Measurements from ENCODE around the gene MSRB1. TPM values are rescaled to one million over a fixed set of nuclear protein-coding genes. Genes with fewer than 3 reads are reported as not detected.
"Not testable (repeated sequence)": the region's sequence is repeated elsewhere in the genome, so short reads cannot be mapped to it uniquely, and the experiment has no call there.

Gene MSRB1
- total RNA-seq, 1 donor from 2014 or later = 28.8 TPM

DNA sequence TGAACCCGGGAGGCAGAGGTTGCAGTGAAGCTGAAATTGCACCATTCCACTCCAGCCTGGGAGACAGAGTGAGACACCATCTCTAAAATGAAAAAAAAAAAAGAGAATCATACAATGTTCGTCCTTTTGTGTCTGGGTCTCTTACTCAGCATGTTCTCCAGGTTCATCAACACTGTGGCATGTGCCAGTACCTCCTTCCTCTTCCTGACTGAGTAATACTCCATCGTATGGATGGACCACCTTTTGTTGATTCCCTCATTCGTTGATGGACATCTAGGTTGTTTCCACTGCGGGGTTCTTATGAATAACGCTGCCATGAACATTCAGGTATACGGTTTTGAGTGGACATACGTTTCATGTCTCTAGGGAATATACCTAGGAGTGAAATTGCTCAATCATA is 20.6 kb downstream of the MSRB1 start:
- DNase-seq = no peak
- H3K27me3 ChIP-seq = peaks cover 64% of the 10 kb centered on the region
- intact Hi-C loops (cut with DNase I) = loop anchor here (10.0 kb wide), 1 partner anchor 58 kb away; no protein-coding TSS in a partner anchor
- no peak overlapping the region for H3K27ac ChIP-seq
- H3K4me1 ChIP-seq = peaks cover 6% of the 10 kb centered on the region
- ATAC-seq = no peak
- TF ChIP-seq, protein P1, sequence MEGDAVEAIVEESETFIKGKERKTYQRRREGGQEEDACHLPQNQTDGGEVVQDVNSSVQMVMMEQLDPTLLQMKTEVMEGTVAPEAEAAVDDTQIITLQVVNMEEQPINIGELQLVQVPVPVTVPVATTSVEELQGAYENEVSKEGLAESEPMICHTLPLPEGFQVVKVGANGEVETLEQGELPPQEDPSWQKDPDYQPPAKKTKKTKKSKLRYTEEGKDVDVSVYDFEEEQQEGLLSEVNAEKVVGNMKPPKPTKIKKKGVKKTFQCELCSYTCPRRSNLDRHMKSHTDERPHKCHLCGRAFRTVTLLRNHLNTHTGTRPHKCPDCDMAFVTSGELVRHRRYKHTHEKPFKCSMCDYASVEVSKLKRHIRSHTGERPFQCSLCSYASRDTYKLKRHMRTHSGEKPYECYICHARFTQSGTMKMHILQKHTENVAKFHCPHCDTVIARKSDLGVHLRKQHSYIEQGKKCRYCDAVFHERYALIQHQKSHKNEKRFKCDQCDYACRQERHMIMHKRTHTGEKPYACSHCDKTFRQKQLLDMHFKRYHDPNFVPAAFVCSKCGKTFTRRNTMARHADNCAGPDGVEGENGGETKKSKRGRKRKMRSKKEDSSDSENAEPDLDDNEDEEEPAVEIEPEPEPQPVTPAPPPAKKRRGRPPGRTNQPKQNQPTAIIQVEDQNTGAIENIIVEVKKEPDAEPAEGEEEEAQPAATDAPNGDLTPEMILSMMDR (IDR thresholded peaks at IDR 0.05) = no peak
- H3K9me3 ChIP-seq = no peaks in the 10 kb centered on the region
- H3K4me3 ChIP-seq = no peak overlapping the region
- no peaks in the 10 kb centered on the region for H3K36me3 ChIP-seq

DNA sequence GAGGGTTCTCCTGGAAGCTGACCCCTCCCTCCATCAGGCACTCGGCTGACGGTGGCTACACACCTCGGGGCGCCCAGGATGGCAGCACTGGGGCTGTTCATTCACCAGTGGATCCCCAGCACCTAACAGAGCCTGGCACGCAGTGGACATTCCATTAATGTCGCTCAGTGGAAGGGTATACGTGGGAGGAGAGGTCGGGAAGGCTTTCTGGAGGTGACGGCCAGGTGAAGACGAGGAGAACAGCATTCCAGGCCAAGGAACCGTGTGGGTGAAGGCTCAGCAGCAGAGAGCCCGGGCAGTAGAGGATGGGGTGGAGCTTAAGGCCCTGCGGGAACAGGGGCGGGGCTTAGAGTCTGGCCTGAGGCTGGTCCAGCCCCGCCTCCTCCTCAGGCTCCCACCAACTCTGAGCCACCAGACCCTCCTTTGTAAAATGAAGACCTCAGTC is 22.2 kb downstream of the MSRB1 start:
- intact Hi-C loops (cut with DNase I) = loop anchor here (10.0 kb wide), 1 partner anchor 56 kb away; no protein-coding TSS in a partner anchor
- H3K9me3 ChIP-seq = no peaks in the 10 kb centered on the region
- H3K27ac ChIP-seq = no peak overlapping the region
- H3K4me3 ChIP-seq = no peak overlapping the region
- DNase-seq = peak; percentile 55
- peaks cover 6% of the 10 kb centered on the region for H3K4me1 ChIP-seq
- no peaks in the 10 kb centered on the region for H3K36me3 ChIP-seq
- H3K27me3 ChIP-seq = peaks cover 77% of the 10 kb centered on the region
- ATAC-seq = peak; percentile 52
- TF ChIP-seq, protein P1 (IDR thresholded peaks at IDR 0.05) = no peak

DNA sequence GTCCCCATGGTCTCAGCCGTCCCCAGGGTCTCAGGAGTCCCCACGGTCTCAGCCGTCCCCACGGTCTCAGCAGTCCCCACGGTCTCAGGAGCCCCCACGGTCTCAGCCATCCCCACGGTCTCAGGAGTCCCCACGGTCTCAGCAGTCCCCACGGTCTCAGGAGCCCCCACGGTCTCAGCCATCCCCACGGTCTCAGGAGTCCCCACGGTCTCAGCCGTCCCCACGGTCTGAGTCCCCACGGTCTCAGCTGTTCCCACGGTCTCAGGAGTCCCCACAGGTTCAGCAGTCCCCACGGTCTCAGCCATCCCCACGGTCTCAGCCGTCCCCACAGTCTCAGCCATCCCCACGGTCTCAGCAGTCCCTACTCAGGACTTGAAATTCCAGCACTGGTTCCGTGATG is 22.9 kb downstream of the MSRB1 start:
- H3K27me3 ChIP-seq = peaks cover 82% of the 10 kb centered on the region
- not testable (repeated sequence) for DNase-seq, H3K9me3 ChIP-seq, H3K4me3 ChIP-seq, H3K4me1 ChIP-seq, ATAC-seq, H3K36me3 ChIP-seq, H3K27ac ChIP-seq
- intact Hi-C loops (cut with DNase I) = loop anchor here (10.0 kb wide), 1 partner anchor 55 kb away; no protein-coding TSS in a partner anchor

DNA sequence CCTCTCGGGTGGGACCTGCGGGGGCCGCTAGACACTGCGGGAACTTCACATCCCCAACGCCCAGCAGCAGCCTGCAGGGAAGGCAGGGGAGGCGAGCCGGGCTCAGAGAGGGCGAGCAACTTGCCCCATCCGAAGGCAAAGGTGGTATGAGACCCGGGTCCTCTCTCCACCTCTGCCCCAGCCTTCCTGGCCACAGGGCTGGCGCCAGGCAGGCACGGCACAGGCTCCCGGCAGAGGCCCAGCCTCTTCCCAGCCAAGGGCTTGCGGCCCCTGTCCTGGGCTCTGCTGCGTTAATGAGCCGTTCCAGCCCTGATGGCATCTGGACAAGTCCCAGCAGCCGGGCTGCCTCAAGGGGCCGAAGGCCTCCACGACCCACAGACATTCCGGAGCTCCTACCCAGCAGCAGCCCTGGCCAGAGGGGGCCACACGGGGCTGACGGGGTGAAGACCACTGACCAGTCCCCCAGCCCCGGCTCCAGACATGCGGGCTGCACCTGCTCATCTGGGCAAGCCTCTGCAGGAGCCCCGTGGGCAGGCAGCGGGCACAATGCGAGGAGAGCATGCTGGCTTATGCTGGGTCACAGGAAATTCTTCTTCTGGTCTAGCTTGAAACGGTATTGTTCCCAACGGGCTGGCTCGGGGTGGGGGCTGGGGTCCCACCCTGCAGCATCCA is 23.5 kb downstream of the MSRB1 start:
- Histone ChIP-seq H3K27ac (no peak overlapping the region), H3K36me3 (no peaks in the 10 kb centered on the region), H3K4me3 (no peak overlapping the region), H3K4me1 (peaks cover 6% of the 10 kb centered on the region), H3K27me3 (peaks cover 84% of the 10 kb centered on the region), H3K9me3 (no peaks in the 10 kb centered on the region)
- ATAC-seq (no peak), DNase-seq (peak; percentile 61)
- TF ChIP-seq, protein P1 (IDR thresholded peaks at IDR 0.05) = no peak
- intact Hi-C loops (cut with DNase I) = no loop called here

DNA sequence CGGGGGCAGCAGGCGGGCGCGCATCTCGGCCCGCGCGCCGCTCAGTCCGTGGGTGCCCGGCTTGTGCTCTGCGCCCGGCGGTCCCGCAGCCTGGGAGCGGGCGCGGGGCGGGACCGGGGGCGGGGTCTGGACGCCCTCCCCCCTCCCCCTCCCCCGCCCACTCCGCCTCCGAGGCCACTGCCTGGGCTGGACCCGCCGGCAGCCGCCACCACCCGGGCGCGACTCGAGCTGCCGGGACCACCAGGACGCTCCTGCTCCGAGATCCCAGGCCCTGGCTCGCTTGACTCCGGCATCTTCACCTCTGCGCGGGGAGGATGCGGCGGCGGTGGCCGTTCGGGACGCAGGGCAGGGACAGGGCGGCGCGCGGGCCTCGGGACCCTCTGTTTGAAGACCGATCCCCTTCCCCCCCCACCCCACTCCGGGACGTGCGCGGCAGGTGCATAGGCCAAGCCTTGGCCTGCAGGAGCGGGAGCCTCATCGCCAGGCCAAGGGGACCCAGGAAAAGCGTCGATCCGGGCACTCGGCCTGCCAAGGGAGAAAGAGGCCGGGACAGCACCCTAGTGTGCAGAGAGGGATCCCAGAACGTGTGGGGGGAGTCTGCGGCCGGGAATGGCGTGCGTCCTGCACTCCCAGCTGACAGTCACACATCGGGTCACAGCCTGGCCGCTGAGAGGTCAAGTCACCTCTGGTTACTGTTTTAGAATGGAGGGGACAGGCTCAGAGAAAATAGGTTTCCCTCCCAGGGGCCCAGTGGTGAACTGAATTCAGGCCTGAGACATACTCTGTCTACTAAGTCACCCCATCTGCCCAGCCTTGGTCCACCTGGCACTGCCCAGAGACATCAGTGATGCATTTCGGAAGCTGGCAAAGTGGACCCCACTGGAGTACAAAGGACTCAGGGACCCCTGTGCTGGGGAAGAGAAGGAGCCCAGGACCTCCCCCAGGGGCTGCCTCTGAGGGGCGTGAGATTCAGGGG is 24.4 kb downstream of the MSRB1 start, which contains the start of gene HS3ST6:
TSS of gene HS3ST6 (minus strand) at position 65 of the 976 bp plus-strand sequence. CDS start 92 bp downstream, outside the sequence.
- peaks cover 3% of the 10 kb centered on the region for H3K4me1 ChIP-seq

More for the DNA sequence above, 24.4 kb downstream of the MSRB1 start, which contains the start of gene HS3ST6:
- DNase-seq (no peak), ATAC-seq (no peak)
- no peaks in the 10 kb centered on the region for H3K9me3 ChIP-seq
- no peaks in the 10 kb centered on the region for H3K36me3 ChIP-seq
- H3K27ac ChIP-seq = no peak within 1 kb of the TSS
- intact Hi-C loops (cut with DNase I) = no loop called here
- no peak within 1 kb of the TSS for H3K4me3 ChIP-seq
- TF ChIP-seq, protein P1 (IDR thresholded peaks at IDR 0.05) = no peak
- H3K27me3 ChIP-seq = peaks cover 86% of the 10 kb centered on the region
